ENCODE data around the gene SERPINA9. TPM values are rescaled to one million over a fixed set of nuclear protein-coding genes. Genes with fewer than 3 reads are reported as not detected.

SERPINA9 gene
- total RNA-seq, 1 donor = not detected

GRCh38 chr14:94466706-94467370 is 9.2 kb downstream of the SERPINA9 start:
- TF ChIP-seq CTCF (IDR thresholded peaks at IDR 0.05; ENCODE audit: insufficient read depth, low read length) = no peak
- no peak overlapping the region for H3K4me3 ChIP-seq (ENCODE audit: low read depth, low read length)
- no peak for DNase-seq (ENCODE audit: low read depth)

- no peak overlapping the region for H3K4me3 ChIP-seq (ENCODE audit: low read depth, low read length)
- no peak for TF ChIP-seq CTCF (IDR thresholded peaks at IDR 0.05; ENCODE audit: insufficient read depth, low read length)
- no peak for DNase-seq (ENCODE audit: low read depth)
Measured at GRCh38 chr14:94465042-94465441, 11.0 kb downstream of the SERPINA9 start.

DNA sequence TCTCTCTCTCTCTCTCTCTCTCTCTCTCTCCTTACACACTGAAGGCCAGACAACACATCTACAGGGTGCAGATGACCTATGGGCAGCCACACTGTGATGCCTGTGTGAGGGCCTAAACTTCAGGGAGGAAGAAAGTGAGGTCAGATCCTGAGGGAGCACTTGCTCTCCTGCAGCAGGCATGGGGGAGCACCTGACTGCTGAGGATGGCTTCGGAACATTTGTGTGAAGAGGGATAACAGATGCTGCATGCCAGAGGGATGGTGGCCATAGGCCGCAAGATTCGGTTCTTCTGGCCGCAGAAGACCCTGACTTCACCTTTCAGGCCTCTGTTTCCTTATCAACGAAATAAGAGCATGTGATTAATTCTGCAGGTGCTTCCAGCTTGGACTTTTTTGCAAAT is 11.7 kb downstream of the SERPINA9 start:
- no peak for TF ChIP-seq CTCF (IDR thresholded peaks at IDR 0.05; ENCODE audit: insufficient read depth, low read length)
- H3K4me3 ChIP-seq (ENCODE audit: low read depth, low read length) = no peak overlapping the region
- no peak for DNase-seq (ENCODE audit: low read depth)

DNA sequence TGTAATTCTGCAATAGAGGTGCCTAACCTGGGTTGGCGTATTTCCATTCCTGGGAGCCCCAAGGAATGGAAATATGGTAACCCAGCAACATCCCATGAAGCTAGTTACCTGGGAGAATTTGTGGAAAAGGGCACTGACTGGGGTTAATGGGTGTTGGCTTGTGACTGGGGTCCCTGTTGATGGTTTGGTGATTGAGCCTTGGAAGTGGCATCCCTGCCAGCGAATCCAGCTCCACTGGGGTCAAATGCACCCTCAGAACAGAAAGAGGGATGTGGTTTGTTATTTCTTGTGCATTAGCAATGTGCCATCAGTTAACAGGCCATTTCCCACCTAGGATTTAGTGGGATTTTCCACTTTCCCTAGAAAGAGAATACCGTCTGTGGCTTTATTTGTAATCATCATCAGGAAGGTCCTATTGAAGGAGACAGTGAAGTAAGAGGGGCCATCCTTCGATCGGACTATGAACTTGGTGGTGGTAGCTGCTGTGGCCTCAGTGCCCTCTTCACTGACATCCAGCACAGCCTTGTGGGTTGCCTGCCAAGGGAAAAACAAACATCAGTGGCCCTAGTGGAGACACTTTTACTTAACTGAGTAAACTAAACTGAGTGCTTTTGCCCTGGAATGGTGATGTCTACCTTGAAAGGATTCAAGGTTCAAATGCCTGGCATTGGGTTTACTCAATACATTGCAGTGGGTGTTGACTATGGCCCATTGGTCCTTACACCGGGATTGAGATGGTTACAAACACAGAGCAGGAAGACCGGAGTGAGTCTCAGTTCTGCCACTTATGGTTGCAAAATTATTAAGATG is 13.0 kb downstream of the SERPINA9 start:
- TF ChIP-seq CTCF (IDR thresholded peaks at IDR 0.05; ENCODE audit: insufficient read depth, low read length) = no peak
- no peak overlapping the region for H3K4me3 ChIP-seq (ENCODE audit: low read depth, low read length)
- DNase-seq (ENCODE audit: low read depth) = no peak

- DNase-seq (ENCODE audit: low read depth) = no peak
- H3K4me3 ChIP-seq (ENCODE audit: low read depth, low read length) = no peak overlapping the region
- no peak for TF ChIP-seq CTCF (IDR thresholded peaks at IDR 0.05; ENCODE audit: insufficient read depth, low read length)
Measured at GRCh38 chr14:94462219-94462551, 13.8 kb downstream of the SERPINA9 start.

DNA sequence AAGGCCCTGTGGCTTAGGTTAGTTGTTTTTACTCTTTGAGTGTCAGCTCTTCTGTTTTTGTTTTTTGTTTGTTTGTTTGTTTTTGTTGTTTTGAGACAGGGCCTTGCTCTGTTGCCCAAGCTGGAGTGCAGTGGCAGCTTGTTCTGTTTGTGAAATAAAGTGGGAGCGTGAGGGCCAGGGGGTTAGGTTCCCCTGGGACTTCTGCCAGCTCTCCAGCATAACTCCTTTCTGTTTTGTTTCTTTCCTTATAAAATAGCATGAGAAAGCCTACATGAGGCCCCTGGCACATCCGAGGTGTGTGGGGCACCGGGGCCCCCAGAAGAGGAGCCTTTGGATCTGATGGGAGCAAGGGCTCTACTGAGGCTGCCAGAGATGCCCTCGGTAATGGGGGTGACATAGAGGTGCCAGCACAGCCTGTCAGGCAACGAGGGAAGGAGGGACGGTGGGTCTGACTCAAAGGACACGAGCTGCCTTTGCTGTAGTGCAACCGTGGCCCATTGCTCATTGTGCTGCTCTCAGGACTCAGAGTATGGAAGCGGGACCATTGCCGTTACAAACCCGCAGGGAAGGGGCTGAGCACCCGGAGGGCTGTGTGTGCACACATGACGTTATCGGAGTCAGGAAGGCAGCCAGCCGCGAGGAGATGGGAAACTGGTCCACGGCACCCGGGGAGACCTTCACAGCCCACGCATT is 14.3 kb downstream of the SERPINA9 start:
- no peak for DNase-seq (ENCODE audit: low read depth)
- H3K4me3 ChIP-seq (ENCODE audit: low read depth, low read length) = no peak overlapping the region
- TF ChIP-seq CTCF (IDR thresholded peaks at IDR 0.05; ENCODE audit: insufficient read depth, low read length) = no peak

All from fibroblast of the aortic adventitia (primary cell).